Activated CD4-positive, CD25-positive, alpha-beta regulatory T cell treated with anti-CD3 and anti-CD28 coated beads, Interleukin-2, amount 50 U/mL, for 24 hours (primary cell): ENCODE data around the gene HARS1.
A peak's percentile ranks its signal among the peaks of the same experiment; 100 is the strongest.
"Not testable (repeated sequence)": the region's sequence is repeated elsewhere in the genome, so short reads cannot be mapped to it uniquely, and the experiment has no call there.

ENCODE experiments used
- ATAC-seq, 2 donors: fragments of 150-1000 bp; cut with Tn5 transposase; one replicate each; pipeline ENCODE4 v1.10.0; 2021; ENCODE audit warnings: mild to moderate bottlenecking in 1 of 2, moderate library complexity in 1 of 2

The HARS1 gene, protein sequence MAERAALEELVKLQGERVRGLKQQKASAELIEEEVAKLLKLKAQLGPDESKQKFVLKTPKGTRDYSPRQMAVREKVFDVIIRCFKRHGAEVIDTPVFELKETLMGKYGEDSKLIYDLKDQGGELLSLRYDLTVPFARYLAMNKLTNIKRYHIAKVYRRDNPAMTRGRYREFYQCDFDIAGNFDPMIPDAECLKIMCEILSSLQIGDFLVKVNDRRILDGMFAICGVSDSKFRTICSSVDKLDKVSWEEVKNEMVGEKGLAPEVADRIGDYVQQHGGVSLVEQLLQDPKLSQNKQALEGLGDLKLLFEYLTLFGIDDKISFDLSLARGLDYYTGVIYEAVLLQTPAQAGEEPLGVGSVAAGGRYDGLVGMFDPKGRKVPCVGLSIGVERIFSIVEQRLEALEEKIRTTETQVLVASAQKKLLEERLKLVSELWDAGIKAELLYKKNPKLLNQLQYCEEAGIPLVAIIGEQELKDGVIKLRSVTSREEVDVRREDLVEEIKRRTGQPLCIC

DNA sequence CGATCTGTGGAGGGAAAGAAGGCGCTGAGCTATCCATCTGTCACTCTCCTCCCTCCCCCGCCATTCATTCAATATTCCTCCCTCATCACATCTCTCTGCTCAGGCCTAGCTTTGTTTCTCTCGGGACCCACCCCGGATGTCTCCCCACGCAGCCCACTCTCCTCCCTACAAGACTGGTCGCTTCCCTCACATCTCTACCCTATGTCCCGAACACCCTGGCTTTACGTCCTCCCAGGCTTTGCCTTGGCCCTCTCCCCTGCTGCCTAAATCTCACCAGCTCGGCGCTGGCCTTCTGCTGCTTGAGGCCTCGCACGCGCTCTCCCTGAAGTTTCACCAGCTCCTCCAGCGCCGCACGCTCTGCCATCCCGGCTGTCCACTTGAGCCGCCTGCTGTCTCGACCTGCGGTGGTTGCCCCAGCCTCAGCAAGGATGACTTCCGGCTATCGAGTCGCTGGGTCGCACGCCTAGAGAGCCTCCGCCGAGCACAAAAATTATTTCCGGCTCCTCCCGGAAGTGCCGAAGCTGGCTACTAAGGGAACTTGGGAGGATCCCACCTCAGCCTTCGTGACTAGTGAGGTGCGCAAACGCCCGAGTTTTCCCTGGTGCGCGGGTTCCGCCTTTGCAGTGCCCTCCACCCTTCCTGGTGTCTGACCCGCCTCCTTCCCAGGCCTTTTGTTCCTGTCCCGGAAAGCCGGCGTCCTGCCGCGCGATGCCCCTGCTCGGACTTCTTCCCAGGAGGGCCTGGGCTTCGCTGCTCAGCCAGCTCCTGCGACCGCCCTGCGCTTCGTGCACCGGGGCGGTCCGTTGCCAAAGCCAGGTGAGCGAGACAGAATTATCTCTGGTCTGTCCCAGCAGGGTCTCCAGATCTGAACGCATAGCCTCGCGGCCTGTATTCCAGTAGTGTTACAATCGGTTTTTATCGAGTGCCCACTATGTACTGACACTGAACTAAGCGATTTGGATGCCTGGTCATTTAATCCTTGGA is at the start of gene HARS1, which contains the start of gene HARS2:
HARS1 (minus strand) TSS at position 430 of the 984 bp plus-strand sequence; CDS start at position 364, 66 bp downstream.
HARS2 (plus strand) TSS at position 515 of the 984 bp plus-strand sequence; CDS start at position 709, 194 bp downstream.
- peak; percentile 98 for ATAC-seq

DNA sequence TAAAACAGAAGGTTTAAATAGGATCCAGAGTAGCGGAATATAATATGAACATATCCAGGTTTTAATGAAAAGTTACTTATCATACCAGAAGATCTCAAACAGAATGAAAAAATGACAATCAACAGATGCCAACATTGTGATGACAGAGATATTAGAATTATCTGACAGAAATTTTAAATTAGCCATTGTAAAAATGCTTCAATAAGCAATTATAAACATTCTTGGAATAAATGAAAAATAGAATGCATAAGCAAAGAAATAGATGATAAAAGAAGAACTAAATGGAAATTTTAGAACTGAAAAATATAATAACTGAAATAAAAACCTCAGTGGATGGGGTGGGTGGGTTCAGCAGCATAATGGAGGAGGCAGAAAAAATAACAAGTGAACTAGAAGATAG is 46.3 kb upstream of the HARS1 start:
- ATAC-seq: no peak

DNA sequence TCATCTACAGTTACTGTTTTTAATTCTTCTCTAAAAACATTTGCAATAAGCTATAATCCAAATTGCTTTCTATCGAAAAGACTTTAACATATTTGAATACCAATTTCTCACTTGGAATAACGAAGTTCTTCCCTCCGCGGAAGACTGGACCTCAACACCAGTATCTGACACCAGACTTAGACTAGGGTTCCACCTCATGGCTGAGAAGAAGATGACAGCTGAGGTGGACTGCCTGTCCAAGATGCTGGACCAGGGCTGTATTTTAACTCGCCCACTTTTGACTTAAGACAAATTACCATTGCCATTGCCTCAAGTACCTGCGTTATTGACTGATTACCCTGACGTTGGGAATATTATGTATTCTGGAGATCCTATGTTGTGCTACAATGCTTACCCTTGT is 43.2 kb upstream of the HARS1 start:
- ATAC-seq: no peak

DNA sequence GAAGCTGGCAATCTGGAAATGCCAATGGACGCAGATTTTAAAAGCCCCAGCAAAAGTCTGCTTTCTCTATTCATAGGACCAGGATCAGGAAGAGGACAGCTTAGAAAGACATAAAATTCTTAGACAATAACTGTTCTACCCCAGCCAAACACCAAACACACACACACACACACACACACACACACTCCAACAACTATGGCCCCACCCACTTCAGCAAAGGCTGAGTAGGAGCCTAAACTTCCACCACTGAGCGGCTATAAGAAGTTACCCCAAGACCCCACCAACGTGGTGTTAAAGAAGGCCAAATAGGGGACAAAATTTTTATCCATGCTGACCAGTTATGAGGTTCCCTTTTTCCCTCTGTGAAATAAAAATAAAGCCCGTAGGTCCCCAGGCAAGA is 41.9 kb upstream of the HARS1 start:
- no peak for ATAC-seq

DNA sequence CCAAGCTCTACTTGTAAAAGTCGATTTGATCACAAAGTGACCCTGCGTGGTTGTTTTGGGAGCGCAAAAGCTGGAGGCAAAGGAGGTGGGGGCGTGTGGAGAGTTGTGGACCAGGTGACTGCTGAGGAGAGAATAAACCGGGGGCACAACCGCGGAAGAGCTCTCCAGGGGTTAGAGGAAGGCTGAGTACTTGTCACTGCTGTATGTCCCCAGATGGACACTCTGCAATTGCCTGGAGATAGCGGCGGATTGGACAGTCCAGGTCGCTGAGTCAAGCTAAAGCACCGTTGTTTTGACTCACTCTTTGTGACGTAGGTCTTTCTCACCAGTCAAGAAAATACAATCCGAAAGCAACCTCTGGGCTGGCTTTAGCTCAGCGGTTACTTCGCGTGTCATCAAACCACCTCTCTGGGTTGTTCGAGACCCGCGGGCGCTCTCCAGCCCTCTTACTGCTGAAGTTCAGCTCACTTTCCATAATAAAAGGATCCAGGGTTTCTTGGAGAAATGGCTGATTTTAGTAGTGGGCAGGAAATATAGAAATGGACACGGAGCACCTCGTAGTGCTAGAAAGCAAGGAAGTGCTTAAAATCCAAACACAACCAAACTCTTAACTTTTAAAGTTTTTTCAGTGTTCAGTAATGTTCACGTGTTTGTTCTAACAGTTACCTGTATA is 34.8 kb upstream of the HARS1 start:
- ATAC-seq: peak; percentile 94 to 95

DNA sequence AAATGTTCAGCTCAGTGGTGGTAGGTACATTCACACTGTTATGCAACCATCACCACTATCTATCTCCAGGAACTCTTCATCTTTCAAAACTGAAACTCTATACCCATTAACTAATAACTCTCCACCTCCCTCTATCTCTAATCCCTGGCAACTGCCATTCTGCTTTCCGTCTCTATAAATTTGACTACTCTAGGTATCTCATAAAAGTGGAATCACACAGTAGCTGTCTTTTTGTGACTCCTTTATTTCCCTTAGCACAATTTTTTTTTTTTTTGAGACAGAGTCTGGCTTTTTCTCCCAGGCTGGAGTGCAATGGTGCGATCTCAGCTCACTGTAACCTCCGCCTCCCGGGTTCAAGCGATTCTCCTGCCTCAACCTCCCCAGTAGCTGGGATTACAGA is 30.2 kb upstream of the HARS1 start:
- ATAC-seq: not testable (repeated sequence)

DNA sequence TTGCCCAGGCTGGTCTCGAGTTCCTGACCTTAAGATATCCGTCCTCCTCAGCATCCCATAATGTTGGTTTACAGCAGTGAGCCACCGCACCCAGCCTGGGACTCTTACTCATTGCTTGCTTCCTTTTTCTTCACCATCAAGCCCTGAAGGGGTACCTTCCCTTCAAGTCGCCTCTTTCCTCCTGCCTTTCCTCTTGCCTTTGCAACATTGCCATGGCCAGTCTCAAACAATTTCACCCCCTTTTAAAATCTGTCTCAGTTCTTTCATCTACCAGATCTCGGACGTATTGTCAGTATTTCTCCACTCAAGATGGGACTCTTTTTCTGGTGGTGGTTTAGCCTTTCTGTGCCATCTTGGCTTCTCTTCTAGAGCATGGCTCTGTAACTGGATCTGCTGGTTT is 29.6 kb upstream of the HARS1 start:
- not testable (repeated sequence) for ATAC-seq

DNA sequence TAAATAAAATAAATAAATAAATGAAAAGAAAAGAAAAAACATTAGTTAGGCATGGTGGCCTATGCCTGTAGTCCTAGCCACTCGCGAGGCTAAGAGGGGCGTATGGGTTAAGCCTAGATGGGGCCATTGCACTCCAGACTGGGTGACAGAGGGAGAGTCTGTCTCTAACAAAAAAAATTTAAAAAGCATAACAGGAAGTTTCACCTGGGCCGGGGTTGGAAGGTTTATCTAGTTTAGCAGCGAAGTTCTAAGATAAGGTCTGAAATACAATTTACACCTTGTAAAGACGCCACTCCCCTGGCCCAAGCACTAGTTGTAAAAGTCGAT is 27.1 kb upstream of the HARS1 start:
- no peak for ATAC-seq

DNA sequence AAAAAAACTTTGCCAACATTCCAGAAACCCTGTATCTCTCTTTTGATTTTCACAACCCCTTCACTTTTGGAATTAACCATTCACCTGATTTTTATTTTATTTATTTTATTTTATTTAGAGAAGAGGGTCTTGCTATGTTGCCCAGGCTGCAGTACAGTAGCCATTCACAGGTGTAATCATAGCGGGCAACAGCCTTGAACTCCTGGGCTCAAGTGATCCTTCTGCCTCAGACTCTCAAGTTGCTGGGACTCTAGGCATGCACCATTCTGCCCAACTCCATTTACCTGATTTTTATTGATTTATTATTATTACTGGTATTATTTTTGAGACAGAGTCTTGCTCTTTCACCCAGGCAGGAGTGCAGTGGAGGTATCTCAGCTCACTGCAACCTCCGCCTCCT is 25.1 kb upstream of the HARS1 start:
- ATAC-seq: not testable (repeated sequence)

DNA sequence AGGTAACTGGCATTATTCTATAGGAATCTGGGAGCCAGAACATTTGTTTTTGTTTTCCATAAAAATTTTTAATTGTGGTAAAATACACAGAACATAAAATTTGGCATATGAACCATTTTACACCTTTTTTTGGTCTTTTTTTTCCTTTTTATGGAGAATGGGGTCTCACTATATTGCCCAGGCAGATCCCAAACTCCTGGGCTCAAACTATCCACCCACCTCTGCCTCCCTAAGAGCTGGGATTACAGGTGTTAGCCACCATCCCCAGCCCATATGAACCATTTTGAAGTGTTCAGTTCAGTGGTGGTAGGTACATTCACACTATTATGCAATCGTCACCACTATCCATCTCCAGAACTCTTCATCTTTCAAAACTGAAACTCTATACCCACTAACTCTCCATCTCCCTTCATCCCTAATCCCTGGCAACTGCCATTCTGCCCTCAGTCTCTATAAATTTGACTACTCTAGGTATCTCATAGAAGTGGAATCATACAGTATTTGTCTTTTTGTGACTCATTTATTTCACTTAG is 22.5 kb upstream of the HARS1 start:
- ATAC-seq: no peak

DNA sequence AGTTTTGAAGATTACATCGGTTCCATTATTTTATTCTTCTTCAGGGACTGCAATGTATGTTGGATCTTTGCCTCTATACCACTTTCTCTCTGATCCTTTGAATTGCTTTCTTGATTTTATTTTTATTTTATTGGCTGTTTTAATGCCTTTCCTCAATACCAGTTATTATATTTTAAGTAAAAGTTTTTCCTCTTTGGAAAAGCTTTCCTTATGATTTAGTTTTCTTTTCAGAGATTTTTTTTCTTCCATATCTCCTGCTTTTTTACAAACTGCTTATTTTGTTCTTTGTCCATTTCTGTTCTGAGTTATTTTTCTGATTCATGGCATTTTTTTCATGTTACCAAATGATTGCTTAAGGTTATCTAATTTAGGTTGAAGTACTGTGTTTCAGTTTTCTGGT is 20.6 kb upstream of the HARS1 start:
- ATAC-seq: no peak

DNA sequence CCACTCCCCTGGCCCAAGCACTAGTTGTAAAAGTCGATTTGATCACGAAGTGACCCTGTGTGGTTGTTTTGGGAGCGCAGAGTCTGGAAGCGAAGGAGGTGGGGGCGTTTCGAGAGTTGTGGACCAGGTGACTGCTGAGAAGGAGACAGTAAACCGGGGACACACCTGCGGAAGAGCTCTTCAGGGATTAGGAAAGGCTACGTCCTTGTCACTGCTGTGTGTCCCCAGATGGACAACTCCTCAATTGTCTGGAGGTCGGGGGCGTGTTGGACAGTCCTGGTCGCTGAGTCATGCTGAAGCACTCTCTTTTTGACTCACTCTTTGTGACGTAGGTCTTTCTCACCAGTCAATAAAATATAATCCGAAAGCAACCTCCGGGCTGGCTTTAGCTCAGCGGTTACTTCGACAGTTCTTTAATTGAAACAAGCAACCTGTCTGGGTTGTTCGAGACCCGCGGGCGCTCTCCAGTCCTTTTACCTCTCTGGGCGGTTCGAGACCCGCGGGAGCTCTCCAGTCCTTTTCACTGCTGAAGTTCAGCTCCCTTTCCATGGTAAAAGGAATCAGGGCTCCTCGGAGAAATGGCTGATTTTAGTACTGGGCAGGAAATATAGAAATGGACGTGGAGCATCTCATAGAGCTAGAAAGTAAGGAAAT is 19.9 kb upstream of the HARS1 start:
- peak; percentile 94 to 96 for ATAC-seq

DNA sequence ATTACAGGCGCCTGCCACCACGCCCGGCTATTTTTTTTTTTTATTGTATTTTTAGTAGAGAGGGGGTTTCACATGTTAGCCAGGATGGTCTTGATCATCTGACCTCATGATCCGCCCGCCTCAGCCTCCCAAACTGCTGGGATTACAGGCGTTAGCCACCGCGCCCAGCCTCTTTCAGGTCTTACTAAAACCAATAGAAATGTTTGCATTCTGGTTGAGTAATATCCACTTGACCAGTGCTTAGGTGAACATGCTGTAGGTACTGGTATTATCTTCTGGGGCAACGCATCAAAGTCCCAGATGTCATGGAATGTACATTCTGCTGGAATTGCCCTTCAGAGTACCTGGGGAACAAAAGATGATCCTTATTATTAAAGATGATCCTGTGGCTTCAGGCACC is 17.6 kb upstream of the HARS1 start:
- not testable (repeated sequence) for ATAC-seq

DNA sequence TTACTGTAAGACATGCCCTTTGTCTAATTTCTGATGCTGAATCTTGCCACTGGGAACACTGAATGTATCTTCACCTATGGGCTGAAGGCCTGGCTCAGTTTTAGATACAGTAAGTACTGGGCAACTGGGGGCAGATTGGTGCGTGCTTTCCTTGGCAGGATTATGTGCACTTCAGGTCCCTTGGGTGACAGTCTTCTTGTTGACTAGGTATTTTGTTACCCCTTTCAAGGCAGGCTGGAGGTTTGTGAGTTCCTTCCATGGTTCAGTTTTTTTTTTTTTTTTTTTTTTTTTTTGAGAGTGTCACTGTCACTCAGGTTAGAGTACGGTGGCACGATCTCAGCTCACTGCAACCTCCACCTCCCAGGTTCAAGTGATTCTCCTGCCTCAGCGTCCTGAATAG is 16.6 kb upstream of the HARS1 start:
- no peak for ATAC-seq

DNA sequence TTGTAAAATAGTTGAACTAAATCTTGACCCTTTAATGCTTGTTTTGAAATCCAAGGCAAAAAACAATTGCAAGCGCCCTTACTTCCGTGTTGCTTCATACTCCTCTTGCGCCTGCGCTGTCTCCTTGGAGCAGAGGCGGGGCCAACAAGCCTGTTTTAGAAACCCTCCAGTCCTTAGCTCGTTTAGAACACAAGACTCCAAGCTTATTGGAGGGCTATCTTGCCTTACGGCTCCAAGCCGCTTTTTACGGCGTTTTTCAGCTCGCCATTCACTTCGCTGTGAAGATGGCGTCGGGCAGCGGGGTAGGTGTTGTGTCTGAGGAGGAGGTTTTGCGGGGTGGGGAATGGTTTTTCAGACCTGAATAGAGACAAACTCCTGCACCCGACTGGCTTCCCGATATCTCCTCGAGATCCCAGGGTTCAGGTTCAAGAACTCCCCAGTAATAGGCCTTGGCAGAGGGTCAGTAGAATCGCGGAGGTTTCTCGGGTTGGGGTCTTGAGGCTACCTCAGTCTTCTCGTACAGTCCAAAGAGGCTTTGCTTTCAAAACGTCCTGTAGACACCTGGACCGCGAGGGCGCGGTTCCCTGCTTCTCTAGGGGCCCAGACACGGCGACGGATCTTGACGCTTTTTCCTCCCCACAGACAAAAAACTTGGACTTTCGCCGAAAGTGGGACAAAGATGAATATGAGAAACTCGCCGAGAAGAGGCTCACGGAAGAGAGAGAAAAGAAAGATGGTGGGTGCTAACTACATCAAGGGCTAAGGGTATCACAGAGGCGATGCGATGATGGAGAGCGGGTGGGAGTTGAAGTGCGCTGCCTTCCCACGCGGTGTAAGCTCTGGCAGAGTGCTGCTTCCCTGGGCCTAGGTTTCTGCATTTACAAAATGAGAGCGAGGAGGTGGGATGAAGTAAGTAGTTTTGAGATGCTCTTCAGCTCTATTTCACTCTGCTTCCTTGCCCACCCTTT is 9.3 kb upstream of the HARS1 start, which contains the start of gene ZMAT2:
ZMAT2 (plus strand) TSS at position 271 of the 968 bp plus-strand sequence; CDS start at position 285, 14 bp downstream.
- ATAC-seq: peak; percentile 97 to 98

DNA sequence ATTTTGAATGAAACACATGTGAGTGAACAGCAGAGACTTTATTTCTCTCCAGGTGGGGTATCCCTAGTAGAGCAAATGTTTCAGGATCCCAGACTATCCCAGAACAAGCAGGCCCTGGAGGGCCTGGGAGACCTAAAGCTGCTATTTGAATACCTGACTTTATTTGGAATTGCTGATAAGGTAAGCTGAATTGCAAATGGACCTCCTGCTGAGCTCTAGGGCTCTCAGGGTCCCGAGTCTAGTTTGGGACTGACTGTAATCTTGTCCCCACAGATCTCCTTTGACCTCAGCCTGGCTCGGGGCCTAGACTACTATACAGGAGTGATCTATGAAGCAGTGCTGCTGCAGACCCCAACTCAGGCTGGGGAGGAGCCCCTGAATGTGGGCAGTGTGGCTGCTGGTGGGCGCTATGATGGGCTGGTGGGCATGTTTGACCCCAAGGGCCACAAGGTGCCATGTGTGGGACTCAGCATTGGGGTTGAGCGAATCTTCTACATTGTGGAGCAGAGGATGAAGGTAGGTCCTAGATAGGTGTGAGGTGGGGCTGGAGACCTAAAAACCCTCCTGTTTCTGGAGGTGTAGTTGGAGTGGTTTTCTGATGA is 5.8 kb upstream of the HARS1 start:
- no peak for ATAC-seq

DNA sequence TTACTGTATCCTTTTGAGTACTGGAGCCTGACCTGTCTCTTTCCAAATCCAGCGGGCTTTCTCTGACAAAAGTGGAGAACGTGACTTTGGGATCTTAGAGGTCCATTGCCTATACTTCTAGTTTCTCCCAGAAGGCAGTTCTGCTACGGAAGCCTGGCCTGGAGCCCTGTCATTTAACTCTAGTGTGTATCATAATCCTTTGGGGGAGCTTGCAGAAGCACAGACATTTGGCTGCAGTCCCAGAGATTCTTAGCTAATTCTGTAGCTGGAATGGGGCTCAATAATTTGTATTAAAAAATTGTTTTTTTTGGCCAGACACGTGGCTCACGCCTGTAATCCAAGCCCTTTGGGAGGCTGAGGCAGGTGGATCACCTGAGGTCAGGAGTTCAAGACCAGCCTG is 3.1 kb upstream of the HARS1 start:
- ATAC-seq: no peak

DNA sequence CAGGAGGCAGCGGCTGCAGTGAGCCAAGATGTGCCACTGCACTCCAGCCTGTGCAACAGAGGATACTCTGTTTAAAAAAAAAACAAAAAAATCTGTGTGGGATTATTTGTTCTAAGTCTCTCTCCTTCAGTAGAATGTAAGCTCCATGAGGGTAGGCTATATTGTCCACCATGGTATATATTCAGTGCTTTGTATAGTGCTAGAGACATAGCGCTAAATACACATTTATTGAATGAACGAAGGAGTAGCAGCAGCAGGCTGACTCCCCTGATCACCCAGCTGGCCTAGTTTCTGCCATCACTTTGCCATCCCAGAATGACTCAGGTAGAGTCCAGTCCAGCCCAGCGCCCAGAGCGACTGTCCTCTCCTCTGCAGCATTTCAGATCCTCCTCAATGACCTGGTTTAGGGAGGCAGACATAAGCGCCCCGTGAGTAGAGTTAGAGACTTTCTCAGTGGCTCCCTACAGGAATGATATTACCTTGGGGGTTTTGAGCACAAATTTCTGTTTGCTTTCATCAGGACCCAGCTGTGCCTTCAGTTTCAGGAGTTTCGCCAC is 716 bp downstream of the HARS1 start:
- no peak for ATAC-seq

DNA sequence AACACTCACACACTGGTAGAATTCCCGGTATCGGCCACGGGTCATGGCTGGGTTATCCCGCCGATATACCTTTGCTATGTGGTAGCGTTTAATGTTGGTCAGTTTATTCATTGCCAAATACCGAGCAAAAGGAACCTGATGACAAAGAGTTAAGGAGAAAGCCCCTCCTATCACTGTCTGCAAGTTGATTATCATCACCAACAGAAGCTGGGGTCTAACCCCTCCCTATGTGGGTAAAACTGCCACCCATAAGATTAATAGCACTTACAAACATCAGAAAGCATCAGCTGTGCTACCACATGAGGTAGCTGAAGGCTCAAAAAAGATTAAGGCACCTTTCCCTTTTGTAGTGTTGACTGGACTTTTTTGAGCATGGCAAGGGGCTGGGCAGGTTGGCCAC is 12.2 kb downstream of the HARS1 start:
- ATAC-seq: no peak

DNA sequence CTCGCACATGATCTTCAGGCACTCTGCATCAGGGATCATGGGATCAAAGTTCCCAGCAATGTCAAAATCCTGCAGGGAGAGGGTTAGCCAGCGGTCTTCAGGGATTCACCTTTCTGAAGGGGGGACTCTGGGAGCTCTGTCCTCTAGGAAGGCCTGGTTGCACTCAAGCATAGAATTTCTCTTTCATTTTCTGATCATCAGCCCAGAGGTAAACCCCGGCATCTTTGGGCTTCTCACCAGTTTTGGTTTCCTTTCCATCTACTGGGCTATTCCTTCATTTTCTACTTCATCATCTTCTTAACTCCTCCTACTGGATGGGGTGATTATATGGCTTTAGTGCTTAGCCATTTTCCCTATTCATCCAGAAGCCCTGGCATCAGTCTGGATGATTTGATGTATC is 13.2 kb downstream of the HARS1 start:
- ATAC-seq: no peak
